SK-N-MC (cell line): ENCODE results near the gene PSEN1.

Experiments
- DNase-seq: peaks from one replicate; pipeline ENCODE4 v3.0.0-alpha.2; 2011; ENCODE audit warnings: low read depth, low spot score
- H3K27ac ChIP-seq: fragments of 200-600 bp; sonication (generic); 2 replicates; pipeline ENCODE4 v1.5.1; 2016; ENCODE audit warnings: mixed run types
- H3K36me3 ChIP-seq: fragments of 200-600 bp; sonication (generic); 2 replicates; pipeline ENCODE4 v1.6.1; 2017; ENCODE audit warnings: antibody characterized with exemption, low read length, mixed read lengths; ENCODE audit not compliant: insufficient read depth
- H3K4me3 ChIP-seq: fragments of 200-600 bp; sonication (generic); 2 replicates; pipeline ENCODE4 v1.5.1; 2016
- H3K9ac ChIP-seq: fragments of 200-600 bp; sonication (generic); 2 replicates; pipeline ENCODE4 v1.8.0; 2017; ENCODE audit warnings: mixed run types, mixed read lengths; ENCODE audit not compliant: insufficient read length
- H3K9me3 ChIP-seq: fragments of 200-600 bp; sonication (generic); 2 replicates; pipeline ENCODE4 v1.6.1; 2017; ENCODE audit warnings: low read depth, mild to moderate bottlenecking, antibody characterized with exemption, low read length, moderate library complexity, mixed read lengths
- EZH2 ChIP-seq: fragments of 200-600 bp; sonication (generic); IDR thresholded peaks from one replicate; pipeline ENCODE4 v1.6.1; 2017; ENCODE audit warnings: antibody characterized with exemption
- FOXP2 ChIP-seq: optimal IDR thresholded peaks from 2 replicates; pipeline ENCODE3; 2011; ENCODE audit warnings: mild to moderate bottlenecking, moderate library complexity; ENCODE audit not compliant: insufficient read depth; ENCODE audit errors: extremely low read length, control extremely low read depth
- POLR2AphosphoS5 ChIP-seq: IDR thresholded peaks from 2 replicates; pipeline ENCODE4 v1.6.1; 2012; ENCODE audit warnings: mild to moderate bottlenecking, low read depth, low read length, borderline replicate concordance

The PSEN1 gene

GRCh38 chr14:73231981-73232851 lies 95.9 kb downstream of the PSEN1 start:
- no peak for DNase-seq
- Histone ChIP-seq H3K27ac (no peak overlapping the region), H3K36me3 (no peaks in the 10 kb centered on the region), H3K4me3 (no peak overlapping the region), H3K9ac (no peak overlapping the region), H3K9me3 (no peaks in the 10 kb centered on the region)
- no peak for TF ChIP-seq POLR2AphosphoS5
- no peak for TF ChIP-seq EZH2
- TF ChIP-seq FOXP2, result no peak

DNA sequence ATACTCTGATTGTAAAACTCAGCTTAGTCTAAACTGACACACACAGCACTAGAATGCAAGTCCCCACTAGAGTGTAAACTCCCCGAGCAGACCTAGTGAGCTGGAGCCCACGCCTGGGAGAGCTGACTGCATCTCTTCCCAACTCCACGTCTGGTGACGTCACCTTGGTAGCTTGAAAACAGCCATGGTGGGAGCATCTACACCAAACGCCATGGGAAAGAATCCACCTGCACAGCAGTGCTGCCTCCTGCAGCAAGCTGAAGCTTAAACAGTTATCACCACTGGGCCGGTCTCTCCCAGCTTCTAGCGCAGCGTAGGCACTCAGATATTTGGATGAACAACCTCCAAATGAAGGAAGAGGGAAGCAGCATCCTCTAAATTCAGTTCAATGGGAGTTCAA lies 96.7 kb downstream of the PSEN1 start:
- Histone ChIP-seq H3K9ac (no peak overlapping the region), H3K27ac (no peak overlapping the region), H3K4me3 (no peak overlapping the region), H3K9me3 (no peaks in the 10 kb centered on the region), H3K36me3 (no peaks in the 10 kb centered on the region)
- no peak for DNase-seq
- no peak for TF ChIP-seq FOXP2
- no peak for TF ChIP-seq EZH2
- TF ChIP-seq POLR2AphosphoS5, result no peak

- Histone ChIP-seq H3K36me3 (no peaks in the 10 kb centered on the region), H3K9ac (no peak overlapping the region), H3K4me3 (no peak overlapping the region), H3K9me3 (no peaks in the 10 kb centered on the region), H3K27ac (no peak overlapping the region)
- DNase-seq, result no peak
- TF ChIP-seq FOXP2 (no peak), POLR2AphosphoS5 (no peak), EZH2 (no peak)
These were observed 97.3 kb downstream of the PSEN1 start for GRCh38 chr14:73233564-73233963.

DNA sequence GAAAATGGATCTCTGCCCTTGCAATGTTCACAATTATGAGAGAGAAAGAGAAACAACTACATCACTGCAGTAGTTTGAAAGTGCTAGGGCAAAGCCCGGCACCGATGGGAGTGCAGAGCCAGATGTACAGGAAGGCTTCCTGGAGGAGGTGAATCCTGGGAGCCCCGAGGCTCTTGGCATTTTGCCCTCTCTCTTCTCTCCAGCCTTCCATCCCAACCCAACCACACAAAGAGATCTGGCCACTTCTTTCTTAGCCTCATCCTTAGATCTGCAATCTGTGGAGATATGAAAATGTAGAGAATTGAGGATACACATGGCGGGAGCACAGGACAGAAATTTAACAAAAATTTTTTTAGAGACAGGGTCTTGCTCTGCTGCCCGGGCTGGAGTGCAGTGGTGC lies 97.7 kb downstream of the PSEN1 start:
- Histone ChIP-seq H3K27ac (no peak overlapping the region), H3K9me3 (no peaks in the 10 kb centered on the region), H3K9ac (no peak overlapping the region), H3K4me3 (no peak overlapping the region), H3K36me3 (no peaks in the 10 kb centered on the region)
- DNase-seq, result no peak
- TF ChIP-seq FOXP2, result no peak
- no peak for TF ChIP-seq POLR2AphosphoS5
- no peak for TF ChIP-seq EZH2

GRCh38 chr14:73234586-73235394 lies 98.5 kb downstream of the PSEN1 start:
- Histone ChIP-seq H3K27ac (no peak overlapping the region), H3K4me3 (peak overlapping the region; percentile 42), H3K9me3 (no peaks in the 10 kb centered on the region), H3K36me3 (no peaks in the 10 kb centered on the region), H3K9ac (peak overlapping the region; percentile 34)
- TF ChIP-seq FOXP2, result no peak
- no peak for TF ChIP-seq POLR2AphosphoS5
- TF ChIP-seq EZH2, result no peak
- no peak for DNase-seq

- no peak overlapping the region for H3K27ac ChIP-seq
- H3K9me3 ChIP-seq, result no peaks in the 10 kb centered on the region
- peak overlapping the region; percentile 42 for H3K4me3 ChIP-seq
- TF ChIP-seq POLR2AphosphoS5 (no peak), EZH2 (no peak)
- no peaks in the 10 kb centered on the region for H3K36me3 ChIP-seq
- no peak for DNase-seq
- H3K9ac ChIP-seq, result peak overlapping the region; percentile 34
These were observed 99.3 kb downstream of the PSEN1 start for GRCh38 chr14:73235531-73236155.

GRCh38 chr14:73236157-73236556 lies 99.8 kb downstream of the PSEN1 start:
- H3K27ac ChIP-seq, result no peak overlapping the region
- H3K9me3 ChIP-seq, result no peaks in the 10 kb centered on the region
- no peak overlapping the region for H3K9ac ChIP-seq
- no peak for TF ChIP-seq POLR2AphosphoS5
- no peak for TF ChIP-seq FOXP2
- TF ChIP-seq EZH2, result no peak
- no peaks in the 10 kb centered on the region for H3K36me3 ChIP-seq
- no peak overlapping the region for H3K4me3 ChIP-seq
- DNase-seq, result no peak

GRCh38 chr14:73236752-73237218 lies 100.5 kb downstream of the PSEN1 start:
- DNase-seq, result no peak
- Histone ChIP-seq H3K9ac (no peak overlapping the region), H3K36me3 (no peaks in the 10 kb centered on the region), H3K9me3 (no peaks in the 10 kb centered on the region), H3K27ac (no peak overlapping the region), H3K4me3 (no peak overlapping the region)
- TF ChIP-seq POLR2AphosphoS5 (no peak), EZH2 (no peak), FOXP2 (no peak)
